IMR-90 (cell line): ENCODE measurements around the gene ID2. TPM values are rescaled to one million over a fixed set of nuclear protein-coding genes. Genes with fewer than 3 reads are reported as not detected.

Experiments
- ATAC-seq: fragments of 200-7000 bp; cut with Tn5 transposase; 2 replicates; pipeline ENCODE4 v1.9.1; 2020; ENCODE audit warnings: low read depth, mild to moderate bottlenecking, moderate library complexity
- BruUV-seq: library from RNA; stranded (reverse); fragments of 400-500 nt; replicated peaks from 2 replicates; lab custom pipeline; 2021; lab: Mats Ljungman, UMichigan
- CTCF ChIA-PET: fragments of 300-600 bp; formaldehyde crosslinking; extraction: SDS; loops from one replicate; lab custom pipeline; 2021; ENCODE audit warnings: antibody characterized with exemption; lab: Yijun Ruan, JAX
- POLR2A ChIA-PET: fragments of 300-600 bp; sonication (Branson Sonifier 250); formaldehyde crosslinking; loops from one replicate; lab custom pipeline; 2022; ENCODE audit warnings: antibody characterized with exemption; ENCODE audit not compliant: unreplicated experiment; lab: Charles Lee
- DNase-seq: peaks from one replicate; pipeline ENCODE4 v3.0.0; 2013
- H2AFZ ChIP-seq: replicated peaks from 2 replicates; pipeline ENCODE3; 2013; ENCODE audit warnings: low read length, mild to moderate bottlenecking; ENCODE audit not compliant: poor library complexity
- H2AK5ac ChIP-seq: 2 replicates; pipeline ENCODE4 v1.6.1; 2013; ENCODE audit warnings: low read depth, low read length, inconsistent platforms
- H2AK9ac ChIP-seq: replicated peaks from 2 replicates; pipeline ENCODE3; 2013; ENCODE audit warnings: mild to moderate bottlenecking, low read depth, low read length, moderate library complexity; ENCODE audit not compliant: poor library complexity
- H2BK120ac ChIP-seq: 2 replicates; pipeline ENCODE4 v1.6.1; 2013; ENCODE audit warnings: low read depth, low read length, inconsistent platforms
- H2BK15ac ChIP-seq: 3 replicates; pipeline ENCODE4 v1.6.1; 2013; ENCODE audit warnings: low read depth, low read length, inconsistent platforms
- H2BK20ac ChIP-seq: 2 replicates; pipeline ENCODE4 v1.6.1; 2013; ENCODE audit warnings: low read depth, mild to moderate bottlenecking, inconsistent platforms, low read length, moderate library complexity
- H2BK5ac ChIP-seq: 2 replicates; pipeline ENCODE4 v1.6.1; 2013; ENCODE audit warnings: mild to moderate bottlenecking, low read depth, low read length, inconsistent platforms; ENCODE audit not compliant: poor library complexity, severe bottlenecking
- H3K14ac ChIP-seq: replicated peaks from 2 replicates; pipeline ENCODE4 v1.6.1; 2013; ENCODE audit warnings: low read depth, low read length, inconsistent platforms
- H3K18ac ChIP-seq: 2 replicates; pipeline ENCODE4 v1.6.1; 2013; ENCODE audit warnings: low read depth, low read length, control low read depth
- H3K23ac ChIP-seq: 2 replicates; pipeline ENCODE4 v1.6.1; 2013; ENCODE audit warnings: low read depth, low read length, inconsistent platforms
- H3K27ac ChIP-seq: 2 replicates; pipeline ENCODE4 v1.5.1; 2013; ENCODE audit warnings: mild to moderate bottlenecking, control low read depth, low read length; ENCODE audit not compliant: insufficient read depth
- H3K27me3 ChIP-seq: 2 replicates; pipeline ENCODE4 v1.6.1; 2013; ENCODE audit warnings: low read length; ENCODE audit not compliant: control insufficient read depth, insufficient read depth
- H3K36me3 ChIP-seq: 2 replicates; pipeline ENCODE4 v1.6.1; 2013; ENCODE audit warnings: low read length, mixed read lengths; ENCODE audit not compliant: control insufficient read depth, insufficient read depth
- H3K4ac ChIP-seq: 2 replicates; pipeline ENCODE4 v1.6.1; 2013; ENCODE audit warnings: low read depth, low read length, inconsistent platforms
- H3K4me1 ChIP-seq: 2 replicates; pipeline ENCODE4 v1.6.1; 2013; ENCODE audit warnings: low read length, mixed read lengths; ENCODE audit not compliant: control insufficient read depth, insufficient read depth
- H3K4me2 ChIP-seq: 2 replicates; pipeline ENCODE4 v1.6.1; 2013; ENCODE audit warnings: low read depth, mild to moderate bottlenecking, control low read depth, low read length, moderate library complexity
- H3K4me3 ChIP-seq: 2 replicates; pipeline ENCODE4 v1.5.1; 2013; ENCODE audit warnings: low read depth, mild to moderate bottlenecking, control low read depth, low read length, moderate library complexity; ENCODE audit not compliant: insufficient read depth
- H3K56ac ChIP-seq: 2 replicates; pipeline ENCODE4 v1.6.1; 2013; ENCODE audit warnings: low read length, inconsistent platforms; ENCODE audit not compliant: insufficient read depth; ENCODE audit errors: extremely low read depth
- H3K79me1 ChIP-seq, 2 experiments: 2 replicates each; pipeline ENCODE4 v1.6.1; 2013; ENCODE audit warnings: low read length in 2 of 2, inconsistent platforms in 1 of 2, low read depth in 1 of 2
- H3K9ac ChIP-seq: 2 replicates; pipeline ENCODE4 v1.6.1; 2013; ENCODE audit warnings: low read depth, low read length, control low read depth
- H3K9me1 ChIP-seq: 2 replicates; pipeline ENCODE4 v1.6.1; 2013; ENCODE audit warnings: low read length, inconsistent platforms; ENCODE audit not compliant: insufficient read depth
- H3K9me3 ChIP-seq: 2 replicates; pipeline ENCODE4 v1.6.1; 2013; ENCODE audit warnings: low read length; ENCODE audit not compliant: control insufficient read depth, insufficient read depth
- H4K20me1 ChIP-seq: 2 replicates; pipeline ENCODE4 v1.6.1; 2013; ENCODE audit warnings: low read length, inconsistent platforms; ENCODE audit not compliant: insufficient read depth
- H4K5ac ChIP-seq: 2 replicates; pipeline ENCODE4 v1.6.1; 2013; ENCODE audit warnings: mild to moderate bottlenecking, low read depth, low read length, control low read depth
- H4K8ac ChIP-seq, 2 experiments: 2 replicates each; pipeline ENCODE4 v1.6.1; 2013; ENCODE audit warnings: low read depth in 2 of 2, low read length in 2 of 2, control low read depth in 1 of 2, inconsistent platforms in 1 of 2
- H4K91ac ChIP-seq: 2 replicates; pipeline ENCODE4 v1.6.1; 2013; ENCODE audit warnings: low read depth, low read length, inconsistent platforms; ENCODE audit not compliant: insufficient read depth
- MXI1 ChIP-seq: IDR thresholded peaks from 2 replicates; pipeline ENCODE4 v1.6.1; 2012; ENCODE audit warnings: low read depth, mild to moderate bottlenecking, low read length, moderate library complexity, borderline replicate concordance
- WGBS, 2 experiments: methylation state at CpG; one replicate each; pipeline versions ENCODE4 v1.1.5 to v1.1.7; 2013; ENCODE audit warnings: missing lambda C conversion rate in 2 of 2; ENCODE audit not compliant: insufficient read length in 1 of 2; ENCODE audit errors: extremely low coverage in 2 of 2; 5-methylcytosine and 5-hydroxymethylcytosine counted together
- dilution Hi-C: fragments of 300-500 bp; cut with HindIII; formaldehyde crosslinking; loops from one replicate; pipeline ENCODE4 v1.14.3; 2018; ENCODE audit warnings: low sequenced_read_pairs; ENCODE audit not compliant: unreplicated experiment
- in situ Hi-C: fragments of 300-500 bp; cut with MboI; formaldehyde crosslinking; loops from 3 replicates; pipeline ENCODE4 v1.14.3; 2019; ENCODE audit warnings: low sequenced_read_pairs, inconsistent platforms, mixed read lengths
- intact Hi-C: fragments of 100-400 bp; cut with micrococcal nuclease; formaldehyde crosslinking; loops from 2 replicates; pipeline ENCODE4 v1.10.0; 2022
- polyA plus RNA-seq, 3 experiments: library from polyadenylated mRNA; depleted of rRNA; stranded (reverse); fragments of >200 nt; gene quantifications; 2 replicates each; pipeline ENCODE4 v1.2.3, GENCODE V29; 2012; ENCODE audit warnings: low replicate concordance in 1 of 3
- total RNA-seq: library from RNA; depleted of rRNA; stranded (reverse); fragments of >200 nt; gene quantifications from 2 replicates; pipeline ENCODE4 v1.2.3, GENCODE V29; 2012

The ID2 gene
- total and polyA plus RNA-seq, 2 of the 4 experiments (the other 2 are of a cell fraction) = 264 to 389 TPM

GRCh38 chr2:8671176-8671575 lies 10.7 kb upstream of the ID2 start:
- no TSS peak for BruUV-seq
- H3K18ac ChIP-seq = no peak overlapping the region
- H2AK5ac ChIP-seq = 0 out of 2 replicates have a peak overlapping the region, but pooled peaks have one; percentile 24
- no peak overlapping the region for H3K4me2 ChIP-seq
- H4K20me1 ChIP-seq = no peaks in the 10 kb centered on the region
- DNase-seq (no peak), ATAC-seq (no peak)
- H3K9ac ChIP-seq = no peak overlapping the region
- ChIA-PET POLR2A (no interaction called here), CTCF (interaction anchor here (0.6 kb wide), 1 partner anchor 1095 kb away, joined by 3 read pairs; no protein-coding TSS in a partner anchor)
- dilution Hi-C loops = no loop called here
- H3K9me3 ChIP-seq = peaks cover 4% of the 10 kb centered on the region
- no peak overlapping the region for H4K91ac ChIP-seq
- H3K23ac ChIP-seq = no peak overlapping the region
- no peak overlapping the region for H2BK15ac ChIP-seq
- H2BK20ac ChIP-seq = no peak overlapping the region
- no peak overlapping the region for H2BK5ac ChIP-seq
- H3K79me1 ChIP-seq = no peaks in the 10 kb centered on the region
- in situ Hi-C loops = loop anchor here (10.0 kb wide), 1 partner anchor 126 kb away; no protein-coding TSS in a partner anchor
- no peak overlapping the region for H3K56ac ChIP-seq
- H2BK120ac ChIP-seq = no peak overlapping the region
- H3K4me1 ChIP-seq = peaks cover 9% of the 10 kb centered on the region
- H3K9me1 ChIP-seq = no peaks in the 10 kb centered on the region
- H3K27me3 ChIP-seq = no peaks in the 10 kb centered on the region
- H3K36me3 ChIP-seq = no peaks in the 10 kb centered on the region
- intact Hi-C loops = no loop called here
- H3K4me3 ChIP-seq = no peak overlapping the region
- TF ChIP-seq MXI1 = no peak
- H4K8ac ChIP-seq = no peak overlapping the region
- H3K14ac ChIP-seq = no peak overlapping the region
- H3K4ac ChIP-seq = no peak overlapping the region
- H2AK9ac ChIP-seq = no peak overlapping the region
- no peak overlapping the region for H2AFZ ChIP-seq
- H4K5ac ChIP-seq = no peak overlapping the region
- no peak overlapping the region for H3K27ac ChIP-seq
- 91% methylated on average over 4 of the region's 8 CpGs; no CpG with 5 or more reads in 1 of the 2 experiments for WGBS, 2 experiments
